Cardiac fibroblast (primary cell): ENCODE measurements around the gene ROBO3.

Source experiments
- DNase-seq, 2 donors: peaks; one replicate each; pipeline versions ENCODE4 v3.0.0 to v3.0.0-alpha.2; 2010; ENCODE audit warnings: low read depth in 2 of 2
- H3K4me3 ChIP-seq, 2 donors: replicated peaks in 1 of 2; 1 replicate in 1 of 2; 2 replicates in 1 of 2; pipeline ENCODE4 v1.5.1; 2011; ENCODE audit warnings: low read depth in 2 of 2, low read length in 2 of 2, mild to moderate bottlenecking in 2 of 2, moderate library complexity in 1 of 2
- TF ChIP-seq, protein P1 (sequence below): IDR thresholded peaks from one replicate; pipeline ENCODE4 v1.5.1; 2011; ENCODE audit warnings: low read depth, mild to moderate bottlenecking, low read length, inconsistent platforms

The ROBO3 gene

GRCh38 chr11:124890151-124890550, 24.9 kb downstream of the ROBO3 start:
- H3K4me3 ChIP-seq = no peak overlapping the region
- TF ChIP-seq, protein P1, sequence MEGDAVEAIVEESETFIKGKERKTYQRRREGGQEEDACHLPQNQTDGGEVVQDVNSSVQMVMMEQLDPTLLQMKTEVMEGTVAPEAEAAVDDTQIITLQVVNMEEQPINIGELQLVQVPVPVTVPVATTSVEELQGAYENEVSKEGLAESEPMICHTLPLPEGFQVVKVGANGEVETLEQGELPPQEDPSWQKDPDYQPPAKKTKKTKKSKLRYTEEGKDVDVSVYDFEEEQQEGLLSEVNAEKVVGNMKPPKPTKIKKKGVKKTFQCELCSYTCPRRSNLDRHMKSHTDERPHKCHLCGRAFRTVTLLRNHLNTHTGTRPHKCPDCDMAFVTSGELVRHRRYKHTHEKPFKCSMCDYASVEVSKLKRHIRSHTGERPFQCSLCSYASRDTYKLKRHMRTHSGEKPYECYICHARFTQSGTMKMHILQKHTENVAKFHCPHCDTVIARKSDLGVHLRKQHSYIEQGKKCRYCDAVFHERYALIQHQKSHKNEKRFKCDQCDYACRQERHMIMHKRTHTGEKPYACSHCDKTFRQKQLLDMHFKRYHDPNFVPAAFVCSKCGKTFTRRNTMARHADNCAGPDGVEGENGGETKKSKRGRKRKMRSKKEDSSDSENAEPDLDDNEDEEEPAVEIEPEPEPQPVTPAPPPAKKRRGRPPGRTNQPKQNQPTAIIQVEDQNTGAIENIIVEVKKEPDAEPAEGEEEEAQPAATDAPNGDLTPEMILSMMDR = no peak
- DNase-seq = no peak

DNA sequence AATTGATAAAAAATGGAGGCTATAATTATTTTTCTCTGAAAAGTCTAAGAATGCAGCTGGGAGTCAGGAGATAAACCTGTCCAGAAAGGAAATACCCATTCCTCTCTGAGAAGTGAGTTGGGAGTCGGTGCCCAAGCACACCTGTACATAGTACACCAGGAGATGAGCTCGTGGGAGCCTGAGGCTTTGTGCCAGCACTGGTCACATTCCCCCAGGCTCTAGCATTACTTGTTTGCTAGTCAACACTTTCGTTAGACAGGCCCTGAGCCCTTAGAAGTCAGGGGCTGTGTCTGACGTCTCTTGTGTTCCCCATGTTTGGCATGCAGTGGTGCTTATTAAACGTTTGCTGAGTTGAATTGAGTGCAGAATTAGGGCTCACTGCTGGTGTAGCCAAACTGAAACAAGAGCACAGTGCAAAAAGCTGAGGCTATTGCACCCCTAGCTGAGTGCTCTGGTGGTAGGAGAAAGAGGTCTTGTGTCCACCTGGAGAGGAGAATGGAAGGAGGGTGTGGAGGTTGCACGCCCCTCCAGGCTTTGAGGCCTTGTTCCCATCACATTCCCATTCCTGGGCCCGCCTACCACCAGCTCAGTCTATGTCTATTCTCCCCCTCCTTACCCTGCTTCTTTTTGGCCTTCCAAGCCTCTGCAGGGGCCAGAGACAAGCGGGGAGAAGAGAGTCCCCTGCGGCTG, 25.6 kb downstream of the ROBO3 start:
- no peak for DNase-seq
- TF ChIP-seq, protein P1 = no peak
- H3K4me3 ChIP-seq = no peak overlapping the region

- H3K4me3 ChIP-seq = no peak overlapping the region
- no peak for DNase-seq
- TF ChIP-seq, protein P1 = peak; percentile 3
These were observed 26.2 kb downstream of the ROBO3 start for GRCh38 chr11:124891373-124891861.

GRCh38 chr11:124892146-124892545, 26.9 kb downstream of the ROBO3 start:
- H3K4me3 ChIP-seq = no peak overlapping the region
- TF ChIP-seq, protein P1 = no peak
- no peak for DNase-seq

DNA sequence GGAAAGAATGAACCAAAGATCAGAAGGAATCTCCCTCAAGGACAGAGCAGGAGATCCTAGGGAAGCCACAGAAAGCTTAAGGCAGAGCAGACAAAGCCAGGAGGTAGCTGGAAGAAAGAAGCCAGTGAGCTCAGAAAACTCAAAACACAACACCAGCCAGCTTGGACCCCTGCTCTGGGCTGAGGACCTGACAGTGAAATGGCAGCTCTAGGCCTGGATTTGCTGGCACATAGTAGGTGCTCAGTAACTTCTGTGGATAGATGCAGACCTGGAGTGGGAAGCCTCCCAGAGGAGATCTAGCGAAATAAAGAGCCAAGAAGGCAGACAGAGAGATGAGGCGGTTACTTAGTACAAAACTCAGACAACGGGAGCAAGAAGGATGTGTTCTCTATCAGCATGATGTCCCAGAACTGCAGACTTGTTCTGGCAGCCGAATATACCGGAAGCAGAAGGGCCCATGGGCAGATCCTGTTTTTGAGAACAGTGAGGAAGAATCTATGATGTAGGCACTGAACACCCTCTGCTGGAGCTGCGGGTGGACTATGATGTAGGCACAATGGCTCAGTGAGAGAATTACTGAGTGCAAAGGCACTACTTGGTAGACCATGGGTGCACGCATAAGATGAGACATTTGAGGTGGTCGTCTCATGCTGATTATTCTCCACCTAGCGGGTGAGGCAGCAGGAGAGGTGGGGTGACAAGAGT, 27.7 kb downstream of the ROBO3 start:
- DNase-seq = peak in 1 of 2 donors; percentile 29
- TF ChIP-seq, protein P1 = no peak
- H3K4me3 ChIP-seq = no peak overlapping the region

- no peak for DNase-seq
- no peak overlapping the region for H3K4me3 ChIP-seq
- TF ChIP-seq, protein P1 = no peak
These were observed 28.7 kb downstream of the ROBO3 start for GRCh38 chr11:124893781-124894401.
